Mesenchymal stem cell (in vitro differentiated cells and primary cell): ENCODE measurements around the gene ABLIM2.

Experiments
- DNase-seq: peaks from one replicate; pipeline ENCODE4 v3.0.0-alpha.2; 2013
- H2AFZ ChIP-seq: one replicate; pipeline ENCODE4 v1.6.1; 2013; ENCODE audit warnings: low read depth, mild to moderate bottlenecking, control low read depth, inconsistent platforms, low read length, moderate library complexity
- H2AK5ac ChIP-seq: 2 replicates; pipeline ENCODE4 v1.6.1; 2013; ENCODE audit warnings: low read length, moderate library complexity, mild to moderate bottlenecking, inconsistent platforms; ENCODE audit not compliant: severe bottlenecking
- H2BK120ac ChIP-seq: one replicate; pipeline ENCODE4 v1.6.1; 2013; ENCODE audit warnings: low read depth, mild to moderate bottlenecking, inconsistent platforms, low read length, moderate library complexity
- H2BK12ac ChIP-seq, 2 experiments: one replicate each; pipeline ENCODE4 v1.6.1; 2013; ENCODE audit warnings: inconsistent platforms in 2 of 2, low read length in 2 of 2, mild to moderate bottlenecking in 2 of 2, moderate library complexity in 2 of 2, control low read depth in 1 of 2
- H2BK15ac ChIP-seq: one replicate; pipeline ENCODE4 v1.6.1; 2013; ENCODE audit warnings: mild to moderate bottlenecking, low read depth, inconsistent platforms; ENCODE audit not compliant: poor library complexity, severe bottlenecking
- H2BK5ac ChIP-seq: 2 replicates; pipeline ENCODE4 v1.6.1; 2013; ENCODE audit warnings: low read depth, mild to moderate bottlenecking, low read length, control low read depth, inconsistent platforms; ENCODE audit not compliant: poor library complexity, severe bottlenecking
- H3K14ac ChIP-seq, 2 experiments: one replicate each; pipeline ENCODE4 v1.6.1; 2013; ENCODE audit warnings: inconsistent platforms in 2 of 2, low read length in 2 of 2, control low read depth in 1 of 2, mild to moderate bottlenecking in 1 of 2, moderate library complexity in 1 of 2
- H3K18ac ChIP-seq, 2 experiments: one replicate each; pipeline ENCODE4 v1.6.1; 2013; ENCODE audit warnings: inconsistent platforms in 2 of 2, low read length in 2 of 2, control low read depth in 1 of 2, low read depth in 1 of 2, mild to moderate bottlenecking in 1 of 2
- H3K23ac ChIP-seq, 2 experiments: one replicate each; pipeline ENCODE4 v1.6.1; 2013; ENCODE audit warnings: inconsistent platforms in 2 of 2, low read length in 2 of 2, mild to moderate bottlenecking in 2 of 2, moderate library complexity in 2 of 2, control low read depth in 1 of 2
- H3K27ac ChIP-seq: 2 replicates; pipeline ENCODE4 v1.5.1; 2013; ENCODE audit warnings: mild to moderate bottlenecking, moderate library complexity, low read length, control low read depth, inconsistent platforms; ENCODE audit not compliant: poor library complexity, severe bottlenecking
- H3K27me3 ChIP-seq, 2 experiments: 2 replicates each; pipeline versions ENCODE4 v1.6.1 to v1.7.0; 2013; ENCODE audit warnings: low read length in 2 of 2, mild to moderate bottlenecking in 2 of 2, moderate library complexity in 2 of 2, control low read depth in 1 of 2, inconsistent platforms in 1 of 2; ENCODE audit not compliant: control insufficient read depth in 1 of 2, insufficient read depth in 1 of 2
- H3K36me3 ChIP-seq, 2 experiments: 2 replicates each; pipeline versions ENCODE4 v1.6.1 to v1.7.0; 2013; ENCODE audit warnings: low read length in 2 of 2, control low read depth in 1 of 2, inconsistent platforms in 1 of 2, low read depth in 1 of 2, mild to moderate bottlenecking in 1 of 2; ENCODE audit not compliant: insufficient read depth in 2 of 2, control insufficient read depth in 1 of 2
- H3K4ac ChIP-seq, 2 experiments: one replicate each; pipeline ENCODE4 v1.6.1; 2013; ENCODE audit warnings: inconsistent platforms in 2 of 2, low read length in 2 of 2, mild to moderate bottlenecking in 2 of 2, moderate library complexity in 2 of 2, control low read depth in 1 of 2, low read depth in 1 of 2
- H3K4me1 ChIP-seq: 2 replicates; pipeline ENCODE4 v1.6.1; 2013; ENCODE audit warnings: low read depth, low read length, control low read depth; ENCODE audit not compliant: control insufficient read depth, insufficient read depth
- H3K4me2 ChIP-seq: 2 replicates; pipeline ENCODE4 v1.6.1; 2013; ENCODE audit warnings: low read length, mild to moderate bottlenecking, inconsistent platforms; ENCODE audit not compliant: poor library complexity, severe bottlenecking
- H3K4me3 ChIP-seq, 2 experiments: 2 replicates each; pipeline versions ENCODE4 v1.5.1 to v1.7.0; 2013; ENCODE audit warnings: low read length in 2 of 2, mild to moderate bottlenecking in 2 of 2, control low read depth in 1 of 2, low read depth in 1 of 2; ENCODE audit not compliant: insufficient read depth in 1 of 2
- H3K79me1 ChIP-seq: replicated peaks from 2 replicates; pipeline ENCODE4 v1.6.1; 2013; ENCODE audit warnings: mild to moderate bottlenecking, control low read depth, low read length, inconsistent platforms; ENCODE audit not compliant: poor library complexity, severe bottlenecking
- H3K9ac ChIP-seq: 2 replicates; pipeline ENCODE4 v1.7.0; 2013; ENCODE audit warnings: mild to moderate bottlenecking, low read length, moderate library complexity
- H3K9me3 ChIP-seq: 2 replicates; pipeline ENCODE4 v1.7.0; 2013; ENCODE audit warnings: mild to moderate bottlenecking, low read length; ENCODE audit not compliant: control insufficient read depth
- H4K8ac ChIP-seq: one replicate; pipeline ENCODE4 v1.6.1; 2013; ENCODE audit warnings: inconsistent platforms, mild to moderate bottlenecking, low read length, moderate library complexity
- H4K91ac ChIP-seq: one replicate; pipeline ENCODE4 v1.6.1; 2013; ENCODE audit warnings: mild to moderate bottlenecking, low read length, inconsistent platforms
- WGBS: methylation state at CpG from one replicate; pipeline ENCODE4 v1.1.7; 2013; ENCODE audit warnings: mixed read lengths; 5-methylcytosine and 5-hydroxymethylcytosine counted together

Gene ABLIM2

DNA sequence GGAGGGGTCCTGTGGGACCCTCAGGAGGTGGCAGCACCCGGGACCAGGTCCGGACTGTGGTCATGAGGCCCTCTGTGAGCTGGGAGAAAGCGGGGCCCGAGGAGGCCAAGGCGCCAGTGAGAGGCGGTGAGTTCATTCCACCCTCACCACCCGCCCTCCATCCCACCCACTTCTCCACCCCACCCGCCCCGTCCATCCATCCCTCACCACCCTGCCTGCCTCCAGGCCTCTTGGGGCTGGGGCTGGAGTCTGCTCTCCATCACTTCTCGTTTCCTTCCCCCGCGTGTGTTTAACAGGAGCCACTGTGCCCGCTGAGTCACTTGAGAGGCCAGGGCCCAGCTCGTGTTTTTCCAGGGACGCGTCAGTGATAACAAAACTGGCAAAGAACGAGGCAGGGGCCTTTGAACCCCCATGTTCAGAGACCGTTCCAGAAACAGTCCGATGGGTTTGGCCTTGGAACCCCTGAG is 46.7 kb upstream of the ABLIM2 start:
- no peak overlapping the region for H3K27ac ChIP-seq
- peaks cover 0 to 54% of the 10 kb centered on the region in 2 experiments for H3K36me3 ChIP-seq
- H3K79me1 ChIP-seq, result peaks cover 23% of the 10 kb centered on the region
- H3K4me3 ChIP-seq, result no peak overlapping the region
- no peak overlapping the region for H2AFZ ChIP-seq
- no peak overlapping the region for H2AK5ac ChIP-seq
- no peak overlapping the region for H3K14ac ChIP-seq
- H3K4me1 ChIP-seq, result peaks cover 45% of the 10 kb centered on the region
- 81% methylated on average over 19 of the region's 19 CpGs for WGBS
- no peaks in the 10 kb centered on the region for H3K9me3 ChIP-seq
- H2BK12ac ChIP-seq, result no peak overlapping the region
- H2BK120ac ChIP-seq, result no peak overlapping the region
- H3K23ac ChIP-seq, result no peak overlapping the region
- no peak overlapping the region for H4K91ac ChIP-seq
- no peak overlapping the region for H4K8ac ChIP-seq
- no peak overlapping the region for H3K4ac ChIP-seq
- DNase-seq, result peak; percentile 28
- H3K18ac ChIP-seq, result no peak overlapping the region
- H2BK15ac ChIP-seq, result no peak overlapping the region
- no peak overlapping the region for H3K9ac ChIP-seq
- H2BK5ac ChIP-seq, result no peak overlapping the region
- H3K4me2 ChIP-seq, result no peak overlapping the region
- H3K27me3 ChIP-seq, result peaks cover 0 to 17% of the 10 kb centered on the region in 2 experiments

DNA sequence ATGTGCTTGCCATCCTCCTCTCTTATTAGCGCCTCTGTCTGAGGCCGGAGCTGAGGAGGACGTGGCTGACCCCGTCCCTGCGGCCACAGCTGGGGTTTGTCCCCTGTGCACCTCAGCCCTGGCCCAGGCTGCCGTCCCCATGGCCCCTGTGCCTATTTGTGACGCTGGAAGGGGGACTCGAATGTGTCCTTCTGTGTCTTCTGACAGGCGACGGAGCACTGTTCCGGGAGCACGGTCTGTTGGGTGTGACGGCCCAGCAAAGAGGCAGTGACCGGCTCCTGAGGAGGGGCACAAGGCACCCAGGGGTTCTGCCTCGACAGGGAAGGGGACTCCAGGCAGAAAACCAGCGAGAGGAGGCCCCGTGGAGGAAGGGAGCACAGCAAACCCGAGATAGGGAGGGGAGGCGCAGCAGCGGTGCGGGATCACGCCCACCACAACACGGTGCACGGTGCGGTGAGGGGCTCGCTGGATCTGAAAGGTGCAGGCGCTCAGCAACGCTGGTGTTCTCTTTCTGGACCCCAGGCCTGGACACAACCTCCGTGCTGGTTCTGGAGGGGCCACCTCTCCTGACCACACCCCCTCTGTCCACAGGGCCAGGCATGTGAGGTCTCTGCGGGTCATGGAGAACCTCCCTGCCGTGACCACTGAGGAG is 46.1 kb upstream of the ABLIM2 start:
- H3K36me3 ChIP-seq, result peaks cover 0 to 48% of the 10 kb centered on the region in 2 experiments
- DNase-seq, result no peak
- no peak overlapping the region for H2AFZ ChIP-seq
- H3K27me3 ChIP-seq, result peaks cover 0 to 12% of the 10 kb centered on the region in 2 experiments
- no peak overlapping the region for H3K4me2 ChIP-seq
- H3K9me3 ChIP-seq, result no peaks in the 10 kb centered on the region
- H3K18ac ChIP-seq, result no peak overlapping the region
- H3K4me1 ChIP-seq, result peaks cover 50% of the 10 kb centered on the region
- no peak overlapping the region for H3K4me3 ChIP-seq
- no peak overlapping the region for H3K9ac ChIP-seq
- H3K14ac ChIP-seq, result peak overlapping the region in 1 of 2 experiments; percentile 66
- no peak overlapping the region for H2AK5ac ChIP-seq
- H2BK120ac ChIP-seq, result no peak overlapping the region
- WGBS, result 95% methylated on average over 31 of the region's 31 CpGs
- H2BK15ac ChIP-seq, result peak overlapping the region; percentile 29
- H3K27ac ChIP-seq, result no peak overlapping the region
- no peak overlapping the region for H4K8ac ChIP-seq
- H3K23ac ChIP-seq, result no peak overlapping the region
- peaks cover 29% of the 10 kb centered on the region for H3K79me1 ChIP-seq
- H2BK12ac ChIP-seq, result peak overlapping the region in 1 of 2 experiments; percentile 47
- H3K4ac ChIP-seq, result no peak overlapping the region
- H2BK5ac ChIP-seq, result no peak overlapping the region
- peak overlapping the region; percentile 57 for H4K91ac ChIP-seq

DNA sequence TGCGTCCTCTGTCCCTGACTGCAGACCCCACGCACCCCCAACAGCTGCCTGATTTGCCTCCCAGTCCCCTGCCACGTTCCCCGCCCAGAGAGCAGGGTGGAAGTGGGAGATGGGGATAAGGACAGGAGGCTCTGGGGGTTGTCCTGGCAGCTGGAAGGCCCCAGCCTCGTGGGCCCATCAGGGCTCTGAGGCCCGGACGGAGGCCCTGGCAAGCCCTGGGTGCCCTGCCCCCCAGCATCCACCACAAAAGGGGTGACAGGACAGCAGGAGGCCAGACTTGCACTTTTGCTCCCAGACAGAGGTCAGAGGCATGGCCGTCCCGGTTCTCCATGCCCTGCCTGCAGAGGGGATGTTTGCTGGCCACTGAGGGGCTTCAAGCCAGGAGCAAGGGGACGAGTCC is 45.2 kb upstream of the ABLIM2 start:
- no peak overlapping the region for H3K23ac ChIP-seq
- no peaks in the 10 kb centered on the region for H3K9me3 ChIP-seq
- H4K8ac ChIP-seq, result no peak overlapping the region
- H2AFZ ChIP-seq, result no peak overlapping the region
- H3K27ac ChIP-seq, result no peak overlapping the region
- peak overlapping the region; percentile 12 for H4K91ac ChIP-seq
- H2BK12ac ChIP-seq, result no peak overlapping the region
- H3K18ac ChIP-seq, result no peak overlapping the region
- H2BK15ac ChIP-seq, result no peak overlapping the region
- H3K4me3 ChIP-seq, result no peak overlapping the region
- H3K4me1 ChIP-seq, result peaks cover 57% of the 10 kb centered on the region
- H3K4ac ChIP-seq, result no peak overlapping the region
- peak overlapping the region in 1 of 2 experiments; percentile 35 for H3K14ac ChIP-seq
- no peak overlapping the region for H2BK5ac ChIP-seq
- peaks cover 0 to 4% of the 10 kb centered on the region in 2 experiments for H3K27me3 ChIP-seq
- H3K4me2 ChIP-seq, result no peak overlapping the region
- WGBS, result 84% methylated on average over 8 of the region's 10 CpGs
- H2BK120ac ChIP-seq, result no peak overlapping the region
- no peak for DNase-seq
- no peak overlapping the region for H3K9ac ChIP-seq
- peaks cover 32% of the 10 kb centered on the region for H3K79me1 ChIP-seq
- peaks cover 0 to 39% of the 10 kb centered on the region in 2 experiments for H3K36me3 ChIP-seq
- no peak overlapping the region for H2AK5ac ChIP-seq

DNA sequence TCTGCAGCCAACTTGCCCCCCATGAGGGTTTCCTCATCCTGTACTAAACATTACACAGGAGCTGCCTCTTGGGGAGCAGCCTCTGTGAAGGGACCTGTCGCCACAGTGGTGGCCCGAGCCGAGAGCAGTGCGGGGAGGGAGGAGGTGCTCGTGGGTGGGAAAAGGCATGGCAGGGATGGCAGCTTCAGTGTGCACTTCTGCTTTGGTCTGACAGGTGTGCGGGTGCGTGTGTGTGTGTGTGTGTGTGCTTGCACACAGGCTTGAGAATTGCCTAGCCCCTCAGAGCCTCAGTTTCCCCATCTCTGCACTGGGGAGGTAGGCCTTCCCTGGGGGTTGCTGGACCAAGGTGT is 44.4 kb upstream of the ABLIM2 start:
- Histone ChIP-seq H3K9me3 (no peaks in the 10 kb centered on the region), H3K4me3 (no peak overlapping the region), H3K79me1 (peaks cover 32% of the 10 kb centered on the region), H3K9ac (no peak overlapping the region), H2BK15ac (no peak overlapping the region), H3K14ac (peak overlapping the region in 1 of 2 experiments; percentile 66), H2AFZ (no peak overlapping the region), H4K91ac (peak overlapping the region; percentile 34), H3K18ac (no peak overlapping the region), H3K4me2 (no peak overlapping the region), H2BK120ac (no peak overlapping the region), H4K8ac (no peak overlapping the region), H3K4ac (no peak overlapping the region), H3K27ac (no peak overlapping the region), H2AK5ac (no peak overlapping the region), H3K4me1 (peaks cover 63% of the 10 kb centered on the region), H3K27me3 (peaks cover 0 to 3% of the 10 kb centered on the region in 2 experiments), H2BK5ac (no peak overlapping the region), H3K23ac (no peak overlapping the region), H2BK12ac (no peak overlapping the region), H3K36me3 (peaks cover 0 to 34% of the 10 kb centered on the region in 2 experiments)
- 83% methylated on average over 7 of the region's 7 CpGs for WGBS
- no peak for DNase-seq
